ENCODE measurements around the gene ATP8A2. TPM values are rescaled to one million over a fixed set of nuclear protein-coding genes. Genes with fewer than 3 reads are reported as not detected.

Gene ATP8A2
- total RNA-seq, 1 experiment from 2014 or later = 0.26 TPM

- no TSS peak for BruUV-seq (replicated peaks)
- intact Hi-C loops (cut with micrococcal nuclease) = loop anchor here (10.0 kb wide), 1 partner anchor 159 kb away; no protein-coding TSS in a partner anchor
- CTCF ChIA-PET = interaction anchor here (0.7 kb wide), 1 partner anchor 17 kb away, joined by 3 read pairs; no protein-coding TSS in a partner anchor
- Mint-ChIP-seq H3K27ac (ENCODE audit: low read depth, unreplicated experiment) (no peak overlapping the region), H3K9me3 (ENCODE audit: unreplicated experiment) (no peaks in the 10 kb centered on the region), H3K4me3 (ENCODE audit: unreplicated experiment) (no peak overlapping the region), H3K27me3 (ENCODE audit: insufficient read depth, unreplicated experiment) (no peaks in the 10 kb centered on the region), H3K4me1 (ENCODE audit: insufficient read depth, unreplicated experiment) (peaks cover 1% of the 10 kb centered on the region), H3K36me3 (ENCODE audit: insufficient read depth, unreplicated experiment) (no peaks in the 10 kb centered on the region)
- POLR2A ChIA-PET = no interaction called here
- DNase-seq (ENCODE audit: unreplicated experiment) = no peak
- no peak for TF ChIP-seq CTCF (IDR thresholded peaks at IDR 0.05; ENCODE audit: unreplicated experiment)
Measured at GRCh38 chr13:25906191-25906661, 534.5 kb downstream of the ATP8A2 start.

GRCh38 chr13:25908366-25908765 is 536.6 kb downstream of the ATP8A2 start:
- no TSS peak for BruUV-seq (replicated peaks)
- CTCF ChIA-PET = interaction anchor here (0.6 kb wide), 1 partner anchor 50 kb away, joined by 8 read pairs; no protein-coding TSS in a partner anchor

GRCh38 chr13:25910243-25910642 is 538.5 kb downstream of the ATP8A2 start:
- no peak for TF ChIP-seq CTCF (IDR thresholded peaks at IDR 0.05; ENCODE audit: unreplicated experiment)
- no peaks in the 10 kb centered on the region for H3K4me1 Mint-ChIP-seq (ENCODE audit: insufficient read depth, unreplicated experiment)
- H3K9me3 Mint-ChIP-seq (ENCODE audit: unreplicated experiment) = no peaks in the 10 kb centered on the region
- no peaks in the 10 kb centered on the region for H3K27me3 Mint-ChIP-seq (ENCODE audit: insufficient read depth, unreplicated experiment)
- POLR2A ChIA-PET = interaction anchor here (0.7 kb wide), 2 partner anchors 8 to 139 kb away, joined by 4 to 6 read pairs; no protein-coding TSS in a partner anchor
- no peak overlapping the region for H3K27ac Mint-ChIP-seq (ENCODE audit: low read depth, unreplicated experiment)
- H3K4me3 Mint-ChIP-seq (ENCODE audit: unreplicated experiment) = no peak overlapping the region
- DNase-seq (ENCODE audit: unreplicated experiment) = no peak
- intact Hi-C loops (cut with micrococcal nuclease) = no loop called here
- CTCF ChIA-PET = no interaction called here
- BruUV-seq (replicated peaks) = no TSS peak
- no peaks in the 10 kb centered on the region for H3K36me3 Mint-ChIP-seq (ENCODE audit: insufficient read depth, unreplicated experiment)

More at GRCh38 chr13:25908366-25908765, 536.6 kb downstream of the ATP8A2 start:
- Mint-ChIP-seq H3K27ac (ENCODE audit: low read depth, unreplicated experiment) (no peak overlapping the region), H3K9me3 (ENCODE audit: unreplicated experiment) (no peaks in the 10 kb centered on the region), H3K4me3 (ENCODE audit: unreplicated experiment) (no peak overlapping the region), H3K36me3 (ENCODE audit: insufficient read depth, unreplicated experiment) (no peaks in the 10 kb centered on the region), H3K27me3 (ENCODE audit: insufficient read depth, unreplicated experiment) (no peaks in the 10 kb centered on the region), H3K4me1 (ENCODE audit: insufficient read depth, unreplicated experiment) (no peaks in the 10 kb centered on the region)
- POLR2A ChIA-PET = interaction anchor here (1.1 kb wide), 1 partner anchor 48 kb away, joined by 3 read pairs; no protein-coding TSS in a partner anchor
- no peak for DNase-seq (ENCODE audit: unreplicated experiment)
- intact Hi-C loops (cut with micrococcal nuclease) = loop anchor here (10.0 kb wide), 1 partner anchor 156 kb away; no protein-coding TSS in a partner anchor
- TF ChIP-seq CTCF (IDR thresholded peaks at IDR 0.05; ENCODE audit: unreplicated experiment) = no peak

GRCh38 chr13:25910991-25911419 is 539.2 kb downstream of the ATP8A2 start:
- no peaks in the 10 kb centered on the region for H3K4me1 Mint-ChIP-seq (ENCODE audit: insufficient read depth, unreplicated experiment)
- DNase-seq (ENCODE audit: unreplicated experiment) = no peak
- H3K4me3 Mint-ChIP-seq (ENCODE audit: unreplicated experiment) = no peak overlapping the region
- BruUV-seq (replicated peaks) = no TSS peak
- no peak overlapping the region for H3K27ac Mint-ChIP-seq (ENCODE audit: low read depth, unreplicated experiment)
- no peak for TF ChIP-seq CTCF (IDR thresholded peaks at IDR 0.05; ENCODE audit: unreplicated experiment)
- ChIA-PET CTCF (no interaction called here), POLR2A (interaction anchor here (0.7 kb wide), 2 partner anchors 9 to 138 kb away, joined by 4 to 6 read pairs; no protein-coding TSS in a partner anchor)
- no peaks in the 10 kb centered on the region for H3K36me3 Mint-ChIP-seq (ENCODE audit: insufficient read depth, unreplicated experiment)
- H3K27me3 Mint-ChIP-seq (ENCODE audit: insufficient read depth, unreplicated experiment) = no peaks in the 10 kb centered on the region
- no peaks in the 10 kb centered on the region for H3K9me3 Mint-ChIP-seq (ENCODE audit: unreplicated experiment)
- intact Hi-C loops (cut with micrococcal nuclease) = no loop called here

Measured in MCF 10A (cell line).